GM19467 (cell line): ENCODE results near the gene OR5B21.

ENCODE experiments used
- ATAC-seq: cut with Tn5 transposase; IDR thresholded peaks from one replicate; pipeline ENCODE4 v1.9.1; 2021; ENCODE audit warnings: mild to moderate bottlenecking, moderate library complexity; ENCODE audit not compliant: unreplicated experiment

OR5B21 gene

GRCh38 chr11:58508005-58508404 lies at the start of gene OR5B21:
Gene OR5B21, minus strand, starts transcription at chr11:58508105. Its CDS starts 0 bp downstream, at chr11:58508105.
- no peak for ATAC-seq

- ATAC-seq: no peak
Measured at GRCh38 chr11:58549644-58550043, 41.7 kb upstream of the OR5B21 start.

GRCh38 chr11:58546841-58547240 lies 38.9 kb upstream of the OR5B21 start:
- ATAC-seq: no peak

- no peak for ATAC-seq
Measured at GRCh38 chr11:58531865-58532341, 24.0 kb upstream of the OR5B21 start.

- ATAC-seq: no peak
Measured at GRCh38 chr11:58530236-58530635, 22.3 kb upstream of the OR5B21 start.

GRCh38 chr11:58527429-58527828 lies 19.5 kb upstream of the OR5B21 start:
- ATAC-seq: no peak

- no peak for ATAC-seq
Measured at GRCh38 chr11:58526721-58527120, 18.8 kb upstream of the OR5B21 start.

GRCh38 chr11:58525037-58525614 lies 17.2 kb upstream of the OR5B21 start:
- ATAC-seq: peak; percentile 89

GRCh38 chr11:58524232-58525036 lies 16.5 kb upstream of the OR5B21 start:
- ATAC-seq: peak; percentile 32

- no peak for ATAC-seq
Measured at GRCh38 chr11:58513747-58514367, 6.0 kb upstream of the OR5B21 start.

- ATAC-seq: no peak
Measured at GRCh38 chr11:58511636-58512035, 3.7 kb upstream of the OR5B21 start.

- no peak for ATAC-seq
Measured at GRCh38 chr11:58509748-58510147, 1.8 kb upstream of the OR5B21 start.

GRCh38 chr11:58508814-58509213 lies 909 bp upstream of the OR5B21 start:
- ATAC-seq: no peak

- ATAC-seq: no peak
Measured at GRCh38 chr11:58507355-58507754, 550 bp downstream of the OR5B21 start.

- ATAC-seq: no peak
Measured at GRCh38 chr11:58506935-58507334, 970 bp downstream of the OR5B21 start.

GRCh38 chr11:58505849-58506248 lies 2.1 kb downstream of the OR5B21 start:
- no peak for ATAC-seq

GRCh38 chr11:58504232-58504631 lies 3.7 kb downstream of the OR5B21 start:
- ATAC-seq: no peak

- peak; percentile 95 for ATAC-seq
Measured at GRCh38 chr11:58503361-58503856, 4.5 kb downstream of the OR5B21 start.

- ATAC-seq: no peak
Measured at GRCh38 chr11:58502004-58502403, 5.9 kb downstream of the OR5B21 start.

- no peak for ATAC-seq
Measured at GRCh38 chr11:58498464-58498863, 9.4 kb downstream of the OR5B21 start.

GRCh38 chr11:58497951-58498350 lies 10.0 kb downstream of the OR5B21 start:
- no peak for ATAC-seq

- ATAC-seq: no peak
Measured at GRCh38 chr11:58495906-58496305, 12.0 kb downstream of the OR5B21 start.
